Measurements from ENCODE around the gene BMP2.

DNA sequence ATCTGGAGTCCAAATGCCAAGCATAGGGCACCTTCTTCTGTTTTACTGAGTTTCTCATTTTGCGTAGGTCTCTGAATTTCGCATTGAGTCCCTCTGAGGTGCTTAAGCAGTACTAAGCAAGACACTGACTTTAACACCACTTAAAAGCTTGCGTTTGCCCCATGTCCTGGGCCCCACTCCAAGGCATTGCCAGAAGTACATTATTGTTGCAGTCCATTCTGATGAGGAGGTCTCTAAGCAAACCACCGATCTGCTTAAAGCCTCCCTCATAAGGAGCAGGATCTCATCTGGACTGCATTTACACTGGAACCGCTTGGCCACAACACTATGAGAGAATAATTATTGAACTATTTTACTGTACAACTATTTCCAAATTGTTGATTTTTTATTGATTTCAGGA lies 16.3 kb downstream of the BMP2 start:
- peak in 1 of 2 donors; percentile 11 for TF ChIP-seq POLR2A (IDR thresholded peaks at IDR 0.05)
- TF ChIP-seq, protein P1, sequence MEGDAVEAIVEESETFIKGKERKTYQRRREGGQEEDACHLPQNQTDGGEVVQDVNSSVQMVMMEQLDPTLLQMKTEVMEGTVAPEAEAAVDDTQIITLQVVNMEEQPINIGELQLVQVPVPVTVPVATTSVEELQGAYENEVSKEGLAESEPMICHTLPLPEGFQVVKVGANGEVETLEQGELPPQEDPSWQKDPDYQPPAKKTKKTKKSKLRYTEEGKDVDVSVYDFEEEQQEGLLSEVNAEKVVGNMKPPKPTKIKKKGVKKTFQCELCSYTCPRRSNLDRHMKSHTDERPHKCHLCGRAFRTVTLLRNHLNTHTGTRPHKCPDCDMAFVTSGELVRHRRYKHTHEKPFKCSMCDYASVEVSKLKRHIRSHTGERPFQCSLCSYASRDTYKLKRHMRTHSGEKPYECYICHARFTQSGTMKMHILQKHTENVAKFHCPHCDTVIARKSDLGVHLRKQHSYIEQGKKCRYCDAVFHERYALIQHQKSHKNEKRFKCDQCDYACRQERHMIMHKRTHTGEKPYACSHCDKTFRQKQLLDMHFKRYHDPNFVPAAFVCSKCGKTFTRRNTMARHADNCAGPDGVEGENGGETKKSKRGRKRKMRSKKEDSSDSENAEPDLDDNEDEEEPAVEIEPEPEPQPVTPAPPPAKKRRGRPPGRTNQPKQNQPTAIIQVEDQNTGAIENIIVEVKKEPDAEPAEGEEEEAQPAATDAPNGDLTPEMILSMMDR (IDR thresholded peaks at IDR 0.05): no peak

Measured in thyroid gland (tissue), 4 donors.